Occipital lobe (tissue), 2 donors: ENCODE results near the gene HSBP1L1. TPM values are rescaled to one million over a fixed set of nuclear protein-coding genes. Genes with fewer than 3 reads are reported as not detected.

Experiments used
- DNase-seq: peaks from one replicate; lab custom pipeline; 2025; lab: John Stamatoyannopoulos, UW
- total RNA-seq: library from RNA; depleted of rRNA; stranded (reverse); fragments of >200 nt; gene quantifications from one replicate; pipeline ENCODE4 v1.2.3, GENCODE V29; 2014

The HSBP1L1 gene
- total RNA-seq = 2.5 TPM

DNA sequence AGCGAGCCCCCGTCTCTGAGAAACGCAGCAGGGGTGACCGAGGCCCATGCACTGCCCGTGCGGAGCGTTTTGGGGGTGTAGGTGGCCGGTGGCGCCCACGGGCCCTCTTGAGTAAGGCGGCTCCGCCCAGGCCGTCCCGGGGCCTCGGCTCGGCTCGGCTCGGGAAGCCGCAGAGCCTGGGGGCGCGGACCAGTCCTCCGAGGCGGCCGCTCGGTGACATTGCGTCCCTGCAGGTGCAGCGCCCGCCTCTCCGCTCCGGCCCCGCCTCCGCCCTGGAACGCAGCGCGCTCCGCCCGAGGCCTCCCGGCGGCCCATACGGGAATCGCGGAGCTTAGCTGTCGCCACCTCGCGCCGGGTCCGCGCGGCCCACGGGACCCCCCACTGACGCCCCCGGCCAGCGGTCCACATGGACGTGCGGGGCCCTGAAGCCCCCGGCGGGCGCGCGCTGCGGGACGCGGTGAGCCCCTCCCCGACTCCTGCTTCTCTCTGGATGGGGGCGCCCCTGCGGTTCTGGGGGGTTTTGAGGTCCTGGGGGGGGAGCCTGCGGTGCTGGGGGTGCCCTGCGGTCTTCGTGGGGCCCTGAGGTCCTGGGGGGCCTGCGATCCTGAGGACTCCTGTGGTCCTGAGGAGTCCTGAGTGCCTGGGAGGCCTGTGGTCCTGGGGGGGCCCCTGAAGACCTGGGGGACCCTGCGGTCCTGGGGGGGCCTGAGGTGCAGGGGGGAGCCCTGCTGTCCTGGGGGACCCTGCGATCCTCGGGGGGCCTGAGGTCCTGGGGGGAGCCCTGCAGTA, at the start of gene HSBP1L1:
TSS of gene HSBP1L1 (plus strand) at position 314 of the 789 bp plus-strand sequence. CDS start at position 407, 93 bp downstream.
- DNase-seq = no peak

DNA sequence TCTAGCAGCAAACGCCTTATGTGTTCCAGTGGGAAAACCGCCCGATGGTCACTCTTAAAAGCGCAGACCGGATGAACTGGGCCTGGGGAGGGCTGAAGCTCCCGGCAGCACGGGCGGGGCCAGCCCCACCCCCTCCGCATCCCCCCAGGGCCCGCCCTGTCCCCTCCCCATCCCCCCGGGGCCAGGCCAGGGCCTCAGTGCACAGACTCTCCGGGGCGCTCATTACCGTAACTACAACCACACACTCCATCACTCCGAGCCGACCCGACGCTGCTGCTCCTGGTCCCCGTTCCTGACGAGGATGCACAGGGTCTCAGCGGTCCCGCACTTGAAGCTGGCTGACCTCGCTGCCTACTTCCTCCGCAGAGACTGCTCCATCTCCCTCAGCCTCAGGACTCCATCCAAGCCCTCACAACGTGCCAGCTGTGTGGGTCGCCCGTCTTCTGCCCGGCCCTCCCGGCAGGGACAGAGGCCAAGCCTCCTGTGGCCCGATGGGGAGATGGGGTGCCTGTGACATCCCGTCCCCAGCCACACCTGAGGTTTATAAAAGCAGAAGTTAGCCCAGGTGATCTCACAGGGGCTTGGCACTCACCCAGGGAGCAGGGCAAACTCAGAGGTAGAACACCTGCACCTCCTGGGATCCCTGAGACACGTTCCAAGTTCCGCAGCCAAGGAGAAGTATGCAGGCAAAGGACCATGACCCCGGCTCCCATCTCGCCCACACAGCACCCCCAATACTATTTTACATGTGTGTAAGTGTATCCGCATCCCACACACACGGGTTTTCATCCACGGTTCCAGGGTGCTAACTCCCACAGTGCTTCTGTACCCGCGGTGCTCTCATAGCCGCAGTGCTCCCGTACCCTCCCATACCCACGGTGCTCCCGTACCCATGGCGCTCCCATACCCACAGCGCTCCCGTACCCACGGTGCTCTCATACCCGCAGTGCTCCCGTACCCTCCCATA, 49.0 kb upstream of the HSBP1L1 start:
- no peak for DNase-seq

DNA sequence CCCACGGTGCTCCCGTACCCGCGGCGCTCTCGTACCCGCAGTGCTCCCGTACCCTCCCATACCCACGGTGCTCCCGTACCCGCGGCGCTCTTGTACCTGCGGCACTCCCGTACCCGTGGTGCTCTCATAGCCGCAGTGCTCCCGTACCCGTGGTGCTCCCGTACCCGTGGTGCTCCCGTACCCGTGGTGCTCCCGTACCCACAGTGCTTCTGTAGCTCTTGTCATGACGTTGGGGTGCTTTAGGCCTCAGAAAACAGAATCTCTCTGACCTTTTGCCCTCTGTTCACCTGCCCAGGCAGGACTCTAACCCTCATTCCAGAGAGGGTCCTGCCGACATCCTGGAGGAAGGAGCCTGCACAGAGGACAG, 48.3 kb upstream of the HSBP1L1 start:
- DNase-seq = no peak

DNA sequence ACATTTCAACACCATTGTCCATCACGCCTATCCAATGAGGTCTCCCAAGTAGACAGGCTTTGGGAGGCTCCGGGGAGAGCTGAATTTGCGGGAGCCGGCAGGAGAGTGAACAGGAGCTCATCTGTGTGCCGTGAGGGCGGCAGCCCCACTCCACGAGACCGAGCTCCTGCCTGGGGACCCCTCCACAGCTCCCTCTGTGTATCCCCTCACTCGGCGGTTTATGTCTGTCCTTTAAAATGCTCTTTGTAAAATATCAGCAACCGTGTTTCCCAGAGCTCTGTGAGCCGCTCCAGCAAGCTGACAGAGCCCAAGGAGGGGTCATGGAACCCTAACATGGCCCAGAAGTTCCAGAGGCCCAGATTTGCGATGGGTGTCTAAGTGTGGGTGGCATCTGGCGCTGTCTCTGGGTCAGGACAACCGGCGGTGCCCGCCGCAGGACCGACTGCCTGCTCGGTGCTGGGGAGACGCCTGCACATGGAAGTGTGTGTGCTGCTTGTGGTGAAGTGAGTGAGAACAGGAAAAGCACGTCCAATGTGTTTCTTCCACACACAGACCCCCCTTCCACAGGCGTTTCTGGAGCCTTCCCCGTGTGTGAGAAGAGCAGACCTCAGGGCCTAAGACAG, 47.8 kb upstream of the HSBP1L1 start:
- DNase-seq = no peak

DNA sequence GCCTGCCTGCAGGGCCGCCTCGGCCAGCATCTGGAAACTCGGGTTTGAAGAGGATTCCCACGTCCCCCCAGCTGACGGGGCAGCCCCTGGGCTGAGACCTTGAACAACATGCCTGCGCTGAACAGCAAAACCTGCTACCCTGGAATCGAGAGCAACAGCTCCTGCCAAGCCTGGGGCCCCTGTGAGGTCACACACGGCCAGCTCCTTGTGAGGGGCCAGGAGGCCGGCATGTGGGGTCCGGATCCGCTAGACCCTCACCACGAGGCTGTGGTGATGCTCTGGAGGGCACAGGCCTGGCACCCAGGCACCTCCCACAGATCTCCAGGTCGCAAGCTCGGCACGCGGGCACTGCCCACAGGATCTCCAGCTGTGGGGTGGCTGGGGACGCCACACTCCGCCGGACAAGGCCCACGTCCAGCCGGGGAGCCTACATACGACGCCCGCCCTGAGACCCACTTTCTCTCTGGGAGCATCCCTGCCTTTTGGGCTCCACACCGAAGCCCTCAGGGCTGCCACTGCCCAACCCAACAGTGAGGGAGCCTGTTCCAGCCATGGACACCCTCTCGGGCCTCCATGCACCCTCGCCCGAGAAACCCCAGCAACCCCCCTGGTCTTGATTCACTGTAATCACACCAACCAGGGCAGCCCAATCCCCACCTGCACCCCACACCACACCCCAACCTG, 47.1 kb upstream of the HSBP1L1 start:
- DNase-seq = no peak

DNA sequence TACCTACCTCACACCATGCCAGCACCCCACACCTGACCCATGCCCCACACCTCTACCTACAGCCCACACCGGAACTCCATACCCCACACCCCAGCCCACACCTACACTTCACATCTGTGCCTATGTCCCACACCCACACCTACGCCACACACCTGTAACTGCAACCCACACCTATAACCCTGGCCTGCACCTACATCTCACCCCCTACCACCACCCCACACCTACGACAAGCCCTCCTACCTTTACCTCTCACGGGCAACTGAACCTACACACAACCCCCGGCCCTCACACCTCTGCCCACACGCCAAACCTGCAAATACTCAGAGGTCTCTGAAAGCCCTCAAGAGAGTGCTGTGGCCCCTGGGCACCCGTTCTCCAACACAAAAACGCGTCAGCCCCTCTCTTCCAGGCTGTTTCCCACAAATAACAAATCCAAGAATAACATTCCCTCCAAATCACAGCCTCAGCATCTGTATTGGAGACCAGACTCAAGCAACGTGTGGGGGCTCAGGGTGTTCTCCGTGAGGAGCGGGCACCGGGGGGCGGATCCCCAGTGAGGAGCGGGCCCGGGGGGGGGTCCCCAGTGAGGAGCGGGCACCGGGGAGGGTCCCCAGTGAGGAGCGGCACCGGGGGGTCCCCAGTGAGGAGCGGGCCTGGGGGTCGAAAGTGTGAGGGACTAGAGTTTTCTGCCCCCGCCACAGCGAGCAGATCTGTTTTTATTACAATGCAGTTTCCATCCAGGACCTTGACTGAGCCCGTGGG, 46.4 kb upstream of the HSBP1L1 start:
- DNase-seq = no peak

DNA sequence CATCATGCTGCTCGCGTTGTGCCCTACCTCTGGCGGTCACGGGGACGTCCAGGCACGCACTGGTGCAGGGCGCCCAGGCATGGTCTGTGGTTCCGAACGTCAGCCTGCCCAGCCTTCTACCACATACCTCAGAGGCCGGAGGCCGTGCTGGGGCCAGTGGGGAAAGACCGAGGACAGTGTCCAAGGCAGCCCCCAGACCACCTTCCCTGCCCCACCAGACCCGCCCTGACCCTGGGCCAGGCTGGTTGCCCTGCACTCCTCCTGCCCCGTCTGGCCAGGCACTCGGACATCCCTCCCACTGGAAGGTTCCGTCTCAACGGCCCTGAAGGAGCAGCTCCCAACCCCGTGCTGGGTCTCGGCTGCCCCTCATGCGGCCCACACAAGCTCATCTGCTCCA, 45.8 kb upstream of the HSBP1L1 start:
- DNase-seq = no peak

DNA sequence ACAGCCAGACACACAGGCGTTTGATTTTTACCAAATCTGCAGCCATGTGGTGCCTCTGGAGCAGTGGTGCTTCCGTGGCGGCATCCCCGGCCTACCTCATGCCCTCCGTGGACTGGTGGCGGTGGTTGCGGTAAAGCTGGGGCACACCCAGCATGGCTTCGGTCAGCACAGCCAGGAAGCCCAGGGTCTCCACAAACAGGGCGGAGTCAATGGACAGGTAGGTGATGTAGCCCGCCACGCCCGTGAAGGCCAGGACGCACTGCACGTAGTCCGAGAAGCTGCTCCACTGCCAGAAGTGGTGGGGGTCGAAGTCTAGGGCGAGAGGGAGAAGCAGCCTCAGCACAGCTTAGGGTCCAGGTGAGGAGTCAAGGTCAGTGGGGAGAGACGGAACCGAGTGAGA, 45.4 kb upstream of the HSBP1L1 start:
- no peak for DNase-seq

DNA sequence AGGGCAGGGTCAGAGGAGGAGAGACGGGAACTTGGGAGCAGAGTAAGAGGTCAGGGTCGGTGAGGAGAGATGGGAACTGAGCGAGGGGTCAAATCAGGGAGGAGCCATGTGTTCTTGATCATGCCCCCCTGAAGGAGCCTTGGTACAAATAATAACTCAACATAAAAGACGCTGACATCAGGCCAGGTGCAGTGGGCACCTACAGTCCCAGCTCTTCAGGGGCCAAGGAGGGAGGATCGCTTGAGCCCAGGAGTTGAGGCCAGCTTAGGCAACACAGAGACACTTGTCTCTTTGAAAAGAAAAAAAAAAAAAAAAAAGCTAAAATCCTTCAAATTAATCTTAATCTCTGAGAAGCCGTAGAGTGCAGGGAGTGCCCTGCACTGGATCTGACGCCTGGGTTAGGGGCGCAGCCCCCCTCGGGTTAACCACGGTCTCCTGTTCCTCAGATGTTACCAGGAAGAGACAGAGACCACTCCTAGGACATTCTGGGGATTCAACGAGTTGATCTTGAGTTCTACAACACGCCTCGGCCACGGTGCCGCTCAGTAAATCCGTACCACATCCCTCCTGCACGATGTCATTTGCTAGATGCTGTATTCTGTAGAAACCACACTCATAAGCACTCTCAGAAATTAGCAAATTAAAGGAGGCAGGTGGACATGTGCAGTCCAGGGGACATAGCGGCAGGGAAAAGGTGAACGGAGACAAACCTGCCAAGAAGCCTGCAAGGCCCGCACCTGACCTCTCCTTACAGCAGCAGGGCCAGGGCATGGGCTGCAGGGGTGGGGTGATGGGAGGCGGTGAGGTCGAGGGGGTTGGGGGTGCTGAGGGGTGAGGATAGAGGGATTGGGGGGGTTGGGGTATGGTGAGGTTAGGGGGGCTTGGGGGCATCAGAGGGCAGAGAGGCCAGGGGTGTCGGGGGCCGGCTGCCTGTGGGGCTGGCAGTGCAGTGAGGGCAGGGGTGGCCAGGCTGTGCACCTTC, 42.2 kb upstream of the HSBP1L1 start:
- no peak for DNase-seq

DNA sequence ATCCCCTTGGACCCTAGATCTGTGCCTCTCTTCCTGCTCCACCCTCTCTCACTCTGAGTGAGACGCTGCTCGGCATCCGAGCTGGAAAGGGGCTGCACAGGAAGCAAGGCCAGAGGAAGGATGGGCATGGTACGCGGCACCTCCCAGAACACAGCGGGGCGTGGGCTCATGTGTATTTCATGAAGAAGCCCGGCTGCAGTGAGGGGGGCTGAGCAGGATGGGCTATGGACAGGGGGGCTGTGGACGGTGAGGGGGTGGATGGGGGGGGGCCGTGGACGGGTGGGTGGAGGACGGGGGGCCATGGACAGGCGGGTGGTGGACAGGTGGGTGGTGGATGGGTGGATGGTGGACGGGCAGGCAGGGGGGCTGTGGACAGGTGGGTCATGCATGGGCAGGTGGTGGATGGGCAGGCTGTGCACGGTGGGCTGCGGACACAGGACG, 41.5 kb upstream of the HSBP1L1 start:
- DNase-seq = no peak

DNA sequence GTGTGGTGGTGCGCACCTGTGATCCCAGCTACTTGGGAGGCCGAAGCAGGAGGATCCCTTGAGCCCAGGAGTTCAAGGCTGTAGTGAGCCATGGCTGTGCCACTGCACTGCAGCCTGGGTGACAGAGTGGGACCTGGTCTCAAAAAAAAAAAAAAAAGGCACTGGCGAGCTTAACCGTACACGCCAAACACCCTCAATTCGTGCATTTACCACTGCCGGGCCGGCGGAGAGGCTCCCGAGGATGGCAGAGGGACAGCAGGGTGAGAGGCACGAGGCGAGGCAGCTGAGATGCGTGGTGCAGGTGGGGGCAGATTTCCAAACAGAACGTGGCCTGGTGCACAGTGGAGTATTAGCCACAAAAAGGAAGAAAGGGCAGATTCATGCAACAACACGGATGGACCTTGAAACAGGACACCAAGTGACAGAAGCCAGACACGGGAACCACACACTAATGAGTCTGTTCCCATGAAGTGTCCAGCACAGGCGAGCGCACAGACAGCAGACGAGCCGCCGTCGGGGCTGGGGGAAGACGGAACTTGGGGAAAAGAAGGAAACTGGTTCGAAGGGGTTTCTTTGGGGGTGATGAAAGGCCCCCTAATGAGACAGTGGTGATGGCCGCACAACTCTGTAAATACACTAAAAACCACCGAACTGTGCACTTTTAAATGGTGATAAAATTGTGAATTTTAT, 40.4 kb upstream of the HSBP1L1 start:
- no peak for DNase-seq

DNA sequence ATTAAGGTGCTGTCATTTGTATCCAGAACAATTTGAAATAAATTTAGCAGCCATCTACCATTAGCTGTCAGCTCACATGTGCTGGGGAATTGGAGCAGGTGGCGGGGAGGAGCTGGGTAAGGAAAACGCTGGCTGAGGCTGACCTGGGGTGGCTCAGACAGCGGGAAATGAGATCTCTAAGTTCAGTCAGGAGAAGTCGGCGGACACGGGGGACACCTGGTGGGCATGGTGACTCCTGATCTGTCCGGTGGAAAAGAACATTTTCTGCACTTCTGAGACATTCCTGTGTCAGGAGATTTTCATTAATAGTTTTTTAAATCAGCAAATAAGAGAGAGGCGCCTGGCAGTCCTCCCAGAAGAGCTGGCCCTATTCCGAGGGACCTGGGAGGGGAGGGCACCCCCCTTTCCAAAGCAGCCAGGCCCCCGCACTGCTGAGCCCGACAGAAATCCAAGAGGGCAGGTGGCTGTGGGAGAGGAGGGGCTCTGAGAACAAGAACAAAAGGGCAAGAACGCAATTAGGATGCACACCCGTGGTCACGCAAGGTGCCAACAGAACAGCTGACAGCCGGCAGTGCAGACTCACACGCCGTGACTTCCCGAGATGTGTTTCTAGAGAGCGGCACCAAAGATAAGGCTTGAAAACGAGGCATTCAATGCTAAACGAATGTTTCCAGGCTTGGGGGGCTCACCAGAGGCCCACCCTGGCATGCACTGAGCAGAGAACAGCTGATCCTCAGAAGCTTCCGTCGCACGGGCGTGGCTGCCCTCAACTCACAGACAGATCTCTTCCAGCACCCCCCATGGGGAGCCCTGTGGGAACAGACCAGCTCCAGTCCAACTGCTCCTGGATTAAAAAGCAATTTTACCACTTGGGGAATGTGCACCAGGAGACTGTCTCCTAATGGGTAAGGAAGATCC, 39.4 kb upstream of the HSBP1L1 start:
- no peak for DNase-seq

DNA sequence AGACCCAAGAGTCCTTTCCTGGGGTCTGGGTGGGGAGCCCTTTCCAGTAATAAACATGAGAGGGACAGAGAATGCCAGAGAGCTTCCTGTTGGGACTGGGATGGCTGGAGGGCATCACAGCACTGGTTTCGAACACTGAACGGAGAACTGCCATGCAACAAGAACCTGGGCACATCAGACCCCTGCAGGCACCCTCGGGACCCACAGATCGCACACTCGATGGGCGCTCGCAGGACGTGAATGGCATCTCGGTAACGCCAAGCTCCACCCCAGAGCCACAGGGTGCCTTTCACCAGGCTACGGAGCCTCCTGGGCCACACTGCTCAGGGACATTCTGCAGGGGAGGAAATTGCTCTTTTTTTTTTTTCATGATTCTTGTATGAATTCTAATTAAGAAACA, 38.1 kb upstream of the HSBP1L1 start:
- DNase-seq = no peak

DNA sequence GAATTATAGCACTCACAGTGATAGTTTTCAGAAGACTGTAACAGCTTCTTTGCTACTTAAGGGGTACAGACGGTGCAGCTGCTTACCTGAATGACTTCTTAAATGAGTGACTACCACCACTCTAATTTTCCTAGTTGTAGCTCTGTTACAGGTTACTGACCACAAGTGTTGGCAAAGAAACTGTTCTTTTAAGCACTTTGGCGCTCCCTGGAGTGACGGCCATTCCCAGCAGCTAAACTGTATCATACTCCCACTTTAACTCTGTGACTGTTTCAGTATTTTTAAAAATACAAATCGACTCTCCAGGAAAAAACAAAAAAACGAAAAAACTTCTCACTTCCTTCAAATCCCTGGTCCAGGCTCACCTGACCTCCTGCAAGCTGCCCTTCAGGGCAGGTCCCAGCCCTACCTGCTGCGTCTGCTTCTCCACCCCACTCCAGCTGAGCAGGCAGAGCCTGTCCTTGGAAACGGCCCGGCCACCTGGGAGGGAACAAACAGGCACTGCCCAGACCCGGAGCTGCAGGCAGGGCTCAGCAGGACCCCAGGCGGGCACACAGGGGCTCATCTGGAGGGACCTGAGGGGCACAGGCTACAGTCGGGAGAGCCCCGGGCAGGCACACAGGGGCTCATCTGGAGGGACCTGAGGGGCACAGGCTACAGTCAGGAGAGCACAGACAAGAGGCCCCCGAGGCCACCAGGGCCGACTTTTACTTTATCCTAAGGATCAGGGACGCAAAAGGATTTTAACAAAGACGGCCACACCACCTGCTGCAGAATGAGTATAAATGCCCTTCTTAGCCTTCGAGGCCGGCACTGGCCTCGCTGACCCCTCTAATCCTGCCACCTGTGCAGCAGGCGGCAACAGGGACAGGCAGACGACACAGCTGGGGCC, 37.5 kb upstream of the HSBP1L1 start:
- no peak for DNase-seq

DNA sequence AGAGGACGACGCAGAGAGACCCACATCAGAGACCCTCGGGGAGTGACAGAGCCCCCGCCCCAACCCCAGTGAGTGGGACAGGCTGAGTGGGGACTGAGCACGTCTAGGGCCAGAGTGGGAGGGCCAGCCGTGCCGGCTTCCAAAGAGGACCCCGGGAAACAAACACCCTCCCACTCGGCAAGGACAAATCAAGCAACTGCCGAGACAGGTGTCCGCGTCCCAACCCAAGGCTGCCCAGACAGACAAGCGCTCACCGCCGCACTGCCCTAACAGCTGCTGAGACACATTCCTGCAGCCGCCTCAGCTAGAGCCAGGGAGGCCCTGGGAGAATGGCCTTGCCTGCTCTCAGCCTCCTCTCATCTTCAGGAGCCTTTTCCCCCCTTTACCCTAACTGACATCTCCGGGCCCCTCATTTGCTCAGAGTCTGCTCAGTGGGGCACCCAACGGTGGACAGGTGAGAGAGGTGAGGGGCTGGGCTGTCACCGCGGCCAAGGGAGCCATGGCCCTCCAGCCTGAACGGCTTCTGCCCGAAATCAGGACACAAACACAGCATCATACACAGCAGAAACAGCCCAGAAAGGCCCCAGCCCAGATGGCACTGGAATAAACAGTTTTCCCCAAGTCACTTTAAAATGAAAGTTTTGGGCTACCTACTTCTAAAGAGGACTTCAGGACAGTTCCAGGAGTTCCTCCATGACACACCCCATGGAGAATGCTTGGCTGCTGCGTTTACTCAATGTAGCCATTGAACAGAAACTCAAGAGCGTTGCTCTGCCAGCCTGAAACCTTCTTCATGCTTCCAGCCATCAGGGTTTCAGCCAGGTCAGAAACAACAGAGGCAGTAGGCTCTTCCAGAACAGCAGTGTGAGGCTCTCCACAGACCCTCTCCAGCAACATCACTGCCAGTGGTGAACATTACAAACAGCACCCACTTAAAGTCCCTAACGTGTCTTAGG, 36.6 kb upstream of the HSBP1L1 start:
- no peak for DNase-seq

DNA sequence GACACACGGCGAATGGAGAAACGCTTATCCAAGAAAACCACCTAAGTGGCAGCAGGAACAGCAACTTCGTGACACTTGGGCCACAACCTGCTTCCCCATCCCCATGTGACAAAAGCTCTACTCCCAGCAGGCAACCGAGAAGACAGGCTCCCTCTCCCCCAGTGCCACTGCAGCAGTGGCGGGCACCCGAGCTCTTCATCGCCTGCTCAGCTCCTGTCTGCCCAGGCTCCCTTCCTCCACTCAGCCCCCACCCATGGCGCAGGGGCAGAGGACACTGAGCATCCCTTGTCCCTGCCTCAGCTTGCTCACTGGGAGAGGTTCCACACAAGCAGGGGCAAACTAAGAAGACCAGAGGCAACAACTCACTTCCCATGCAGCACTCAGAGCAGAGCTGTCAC, 35.9 kb upstream of the HSBP1L1 start:
- no peak for DNase-seq
